Esophagus muscularis mucosa (tissue), 3 donors: Measurements from ENCODE around the gene HTRA1.

Source experiments
- POLR2AphosphoS5 ChIP-seq, 2 donors: sonication (generic); formaldehyde crosslinking; IDR thresholded peaks; one replicate each; pipeline ENCODE4 v1.6.1; 2017; ENCODE audit warnings: antibody characterized with exemption in 2 of 2
- TF ChIP-seq, protein P1 (sequence below), 3 experiments: fragments of 200-600 bp in 2 of 3; fragments of 450-650 bp in 1 of 3; sonication (generic) in 2 of 3; IDR thresholded peaks; one replicate each; pipeline ENCODE4 v1.5.1; 2017 to 2019; ENCODE audit warnings: antibody characterized with exemption in 3 of 3, mild to moderate bottlenecking in 2 of 3, moderate library complexity in 1 of 3

DNA sequence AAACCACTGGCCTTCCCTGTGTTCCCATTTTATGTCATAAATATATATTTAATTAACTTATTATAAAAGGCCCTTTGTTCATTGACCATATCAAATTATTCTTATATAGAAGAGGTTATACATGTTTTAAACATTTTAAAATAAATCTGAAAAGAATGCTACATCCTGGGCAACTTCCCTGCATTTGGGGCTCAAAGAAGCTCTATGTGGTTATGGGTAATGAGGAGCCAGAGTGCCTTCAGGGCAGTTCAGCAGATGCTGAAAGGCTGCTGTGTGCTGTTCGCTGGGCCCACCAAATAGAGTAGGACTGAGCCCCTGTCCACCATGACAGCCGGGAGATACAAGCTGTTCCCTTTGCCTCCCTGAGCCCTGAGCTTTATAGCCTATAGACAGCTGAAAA lies 35.9 kb downstream of the HTRA1 start:
- TF ChIP-seq, protein P1, sequence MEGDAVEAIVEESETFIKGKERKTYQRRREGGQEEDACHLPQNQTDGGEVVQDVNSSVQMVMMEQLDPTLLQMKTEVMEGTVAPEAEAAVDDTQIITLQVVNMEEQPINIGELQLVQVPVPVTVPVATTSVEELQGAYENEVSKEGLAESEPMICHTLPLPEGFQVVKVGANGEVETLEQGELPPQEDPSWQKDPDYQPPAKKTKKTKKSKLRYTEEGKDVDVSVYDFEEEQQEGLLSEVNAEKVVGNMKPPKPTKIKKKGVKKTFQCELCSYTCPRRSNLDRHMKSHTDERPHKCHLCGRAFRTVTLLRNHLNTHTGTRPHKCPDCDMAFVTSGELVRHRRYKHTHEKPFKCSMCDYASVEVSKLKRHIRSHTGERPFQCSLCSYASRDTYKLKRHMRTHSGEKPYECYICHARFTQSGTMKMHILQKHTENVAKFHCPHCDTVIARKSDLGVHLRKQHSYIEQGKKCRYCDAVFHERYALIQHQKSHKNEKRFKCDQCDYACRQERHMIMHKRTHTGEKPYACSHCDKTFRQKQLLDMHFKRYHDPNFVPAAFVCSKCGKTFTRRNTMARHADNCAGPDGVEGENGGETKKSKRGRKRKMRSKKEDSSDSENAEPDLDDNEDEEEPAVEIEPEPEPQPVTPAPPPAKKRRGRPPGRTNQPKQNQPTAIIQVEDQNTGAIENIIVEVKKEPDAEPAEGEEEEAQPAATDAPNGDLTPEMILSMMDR (IDR thresholded peaks at IDR 0.05) = no peak
- TF ChIP-seq POLR2AphosphoS5 (IDR thresholded peaks at IDR 0.05) = no peak
